Transverse colon (tissue), 4 donors: ENCODE data around the gene NOS3. TPM values are rescaled to one million over a fixed set of nuclear protein-coding genes. Genes with fewer than 3 reads are reported as not detected.
"Not testable (repeated sequence)": the region's sequence is repeated elsewhere in the genome, so short reads cannot be mapped to it uniquely, and the experiment has no call there.

ENCODE experiments used
- DNase-seq: peaks from one replicate; pipeline ENCODE4 v3.0.0-alpha.2; 2019
- H3K27ac ChIP-seq, 4 donors: fragments of 200-600 bp; sonication (generic); 2 replicates each; pipeline ENCODE4 v1.5.1; 2016 to 2018; ENCODE audit warnings: inconsistent platforms in 4 of 4
- H3K27me3 ChIP-seq: fragments of 200-600 bp; sonication (generic); 2 replicates; pipeline ENCODE4 v1.5.1; 2017; ENCODE audit warnings: inconsistent platforms
- H3K36me3 ChIP-seq, 4 donors: fragments of 200-600 bp; sonication (generic); 2 replicates each; pipeline ENCODE4 v1.5.1; 2017 to 2019; ENCODE audit warnings: inconsistent platforms in 4 of 4
- H3K4me1 ChIP-seq, 4 donors: fragments of 200-600 bp; sonication (generic); 2 replicates each; pipeline ENCODE4 v1.5.1; 2017 to 2020; ENCODE audit warnings: inconsistent platforms in 4 of 4
- H3K4me3 ChIP-seq, 4 donors: fragments of 200-600 bp; sonication (generic); 1 replicate in 1 of 4; 2 replicates in 3 of 4; pipeline versions ENCODE4 v1.5.1 to v1.6.1; 2017 to 2019; ENCODE audit warnings: inconsistent platforms in 4 of 4
- H3K9me3 ChIP-seq, 2 donors: fragments of 200-600 bp; sonication (generic); 2 replicates each; pipeline ENCODE4 v1.5.1; 2017 to 2019; ENCODE audit warnings: inconsistent platforms in 2 of 2
- EP300 ChIP-seq: sonication (generic); formaldehyde crosslinking; IDR thresholded peaks from one replicate; pipeline ENCODE4 v1.6.1; 2017; ENCODE audit warnings: antibody characterized with exemption, low read depth
- POLR2A ChIP-seq: fragments of 450-650 bp; IDR thresholded peaks from one replicate; pipeline ENCODE4 v1.6.1; 2016; ENCODE audit warnings: antibody characterized with exemption, mild to moderate bottlenecking, moderate library complexity
- POLR2AphosphoS5 ChIP-seq, 3 donors: sonication (generic); formaldehyde crosslinking; IDR thresholded peaks; one replicate each; pipeline ENCODE4 v1.6.1; 2016; ENCODE audit warnings: antibody characterized with exemption in 3 of 3
- WGBS, 2 donors: methylation state at CpG; one replicate each; pipeline ENCODE4 v1.1.5; 2018; ENCODE audit warnings: low coverage in 1 of 2; 5-methylcytosine and 5-hydroxymethylcytosine counted together
- in situ Hi-C, 4 donors: fragments of 200-750 bp; cut with MboI; loops; one replicate each; pipeline versions ENCODE4 v1.15.0 to v1.15.1; 2017; ENCODE audit warnings: low sequenced_read_pairs in 3 of 4, low pct_ligation_motif_present in 1 of 4, low pct_unique_long_range_greater_than_20kb in 1 of 4
- intact Hi-C: fragments of 100-400 bp; cut with DNase I; formaldehyde crosslinking; loops from one replicate; pipeline ENCODE4 v1.15.1; 2023; ENCODE audit warnings: low total_unique reads
- total RNA-seq, 4 donors: library from RNA; depleted of rRNA; stranded (reverse); fragments of >200 nt; gene quantifications; one replicate each; pipeline ENCODE4 v1.1.0, GENCODE V29; 2016
- TF ChIP-seq, protein P1 (sequence below), 5 experiments: fragments of 200-600 bp in 3 of 5; fragments of 450-650 bp in 2 of 5; sonication (generic) in 3 of 5; IDR thresholded peaks; 1 replicate in 2 of 5; 2 replicates in 3 of 5; pipeline ENCODE4 v1.5.1; 2016 to 2017; ENCODE audit warnings: antibody characterized with exemption in 5 of 5, inconsistent platforms in 3 of 5, mild to moderate bottlenecking in 2 of 5, moderate library complexity in 1 of 5

The NOS3 gene
- total RNA-seq, 4 donors from 2014 or later = 2.5 to 34.2 (median 7.0) TPM

DNA sequence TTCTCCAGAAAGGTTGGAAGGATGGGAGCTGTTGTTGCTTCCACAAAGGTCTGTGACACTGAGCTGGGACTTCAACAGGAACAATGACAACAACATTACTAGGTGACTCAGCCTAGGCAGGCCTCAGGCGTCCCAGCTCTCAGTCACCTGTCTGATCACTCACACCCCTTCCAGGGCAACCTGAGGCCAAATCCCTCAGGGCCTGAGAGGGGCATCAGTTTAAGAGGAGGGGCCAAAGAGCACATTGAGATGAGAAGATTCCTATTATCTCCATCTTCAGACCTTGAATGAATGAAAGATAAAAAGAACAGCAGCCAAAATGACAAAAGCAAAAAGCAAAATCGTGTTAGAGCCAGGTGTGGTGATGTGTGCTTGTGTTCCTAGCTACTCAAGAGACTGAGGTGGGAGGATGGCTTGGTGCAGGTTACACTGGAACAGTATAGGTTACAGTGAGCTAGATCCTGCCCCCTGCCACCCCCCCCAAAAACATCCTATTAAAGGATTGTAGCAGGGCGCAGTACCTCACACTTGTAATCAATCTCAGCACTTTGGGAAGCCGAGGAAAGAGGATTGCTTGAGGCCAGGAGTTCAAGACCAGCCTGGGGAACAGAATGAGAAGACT, 33.7 kb downstream of the NOS3 start, which contains the start of gene ATG9B:
Gene ATG9B (minus strand): TSS at position 60 of the 622 bp plus-strand sequence. CDS start 71 bp downstream, outside the sequence.
- in situ Hi-C loops = no loop called here

DNA sequence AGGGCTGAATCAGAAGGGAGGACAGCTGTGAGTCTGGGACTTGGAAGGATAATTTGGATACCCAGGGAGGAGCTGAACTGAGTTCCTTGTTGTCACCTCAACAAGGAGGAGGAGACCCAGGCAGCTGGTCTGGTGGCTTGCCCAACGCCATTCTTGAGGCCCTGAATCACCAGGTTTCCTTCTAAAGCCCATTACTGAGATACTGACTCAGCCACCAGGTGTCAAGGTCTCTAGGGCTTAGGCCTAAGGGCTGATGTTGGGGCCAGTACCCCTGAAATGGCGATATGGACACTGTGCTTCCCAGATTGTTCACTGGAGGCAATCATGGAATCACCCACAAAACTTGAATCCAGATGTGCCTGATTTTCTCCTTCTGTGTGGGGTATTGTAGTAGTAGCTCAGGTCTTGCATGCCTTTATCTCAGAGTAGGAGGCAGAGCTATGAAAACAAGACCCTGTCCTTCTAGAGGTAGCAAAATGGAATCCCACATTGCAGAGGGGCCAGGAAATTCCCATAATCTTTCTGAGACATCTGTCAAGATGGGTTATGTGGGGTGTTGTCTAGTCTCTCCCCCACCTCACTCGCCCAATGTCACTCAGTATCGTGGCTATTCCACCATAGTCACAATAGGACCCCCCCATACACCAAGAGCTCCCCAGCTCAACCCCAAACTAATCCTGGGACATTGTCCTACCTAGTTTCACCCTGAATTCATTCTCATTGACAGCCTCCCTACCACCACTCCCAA, 35.3 kb downstream of the NOS3 start:
- TF ChIP-seq EP300 = no peak
- TF ChIP-seq, protein P1, sequence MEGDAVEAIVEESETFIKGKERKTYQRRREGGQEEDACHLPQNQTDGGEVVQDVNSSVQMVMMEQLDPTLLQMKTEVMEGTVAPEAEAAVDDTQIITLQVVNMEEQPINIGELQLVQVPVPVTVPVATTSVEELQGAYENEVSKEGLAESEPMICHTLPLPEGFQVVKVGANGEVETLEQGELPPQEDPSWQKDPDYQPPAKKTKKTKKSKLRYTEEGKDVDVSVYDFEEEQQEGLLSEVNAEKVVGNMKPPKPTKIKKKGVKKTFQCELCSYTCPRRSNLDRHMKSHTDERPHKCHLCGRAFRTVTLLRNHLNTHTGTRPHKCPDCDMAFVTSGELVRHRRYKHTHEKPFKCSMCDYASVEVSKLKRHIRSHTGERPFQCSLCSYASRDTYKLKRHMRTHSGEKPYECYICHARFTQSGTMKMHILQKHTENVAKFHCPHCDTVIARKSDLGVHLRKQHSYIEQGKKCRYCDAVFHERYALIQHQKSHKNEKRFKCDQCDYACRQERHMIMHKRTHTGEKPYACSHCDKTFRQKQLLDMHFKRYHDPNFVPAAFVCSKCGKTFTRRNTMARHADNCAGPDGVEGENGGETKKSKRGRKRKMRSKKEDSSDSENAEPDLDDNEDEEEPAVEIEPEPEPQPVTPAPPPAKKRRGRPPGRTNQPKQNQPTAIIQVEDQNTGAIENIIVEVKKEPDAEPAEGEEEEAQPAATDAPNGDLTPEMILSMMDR (IDR thresholded peaks at IDR 0.05) = no peak
- TF ChIP-seq POLR2AphosphoS5 (IDR thresholded peaks at IDR 0.05) = no peak
- no peak for TF ChIP-seq POLR2A
- Histone ChIP-seq H3K27me3 (peaks cover 5% of the 10 kb centered on the region), H3K27ac (no peak overlapping the region), H3K4me3 (no peak overlapping the region), H3K4me1 (peaks cover 0 to 19% (median 13%) of the 10 kb centered on the region in 4 donors), H3K36me3 (no peaks in the 10 kb centered on the region), H3K9me3 (no peaks in the 10 kb centered on the region)
- in situ Hi-C loops = no loop called here
- DNase-seq = no peak
- intact Hi-C loops = no loop called here
- 72 to 100% methylated on average over 1 to 4 of the region's 4 CpGs for WGBS, 2 donors

More for the DNA sequence above, 33.7 kb downstream of the NOS3 start, which contains the start of gene ATG9B:
- Histone ChIP-seq H3K36me3 (no peaks in the 10 kb centered on the region), H3K27me3 (peaks cover 20% of the 10 kb centered on the region), H3K9me3 (no peaks in the 10 kb centered on the region), H3K4me3 (no peak within 1 kb of the TSS), H3K27ac (no peak within 1 kb of the TSS), H3K4me1 (peaks cover 0 to 15% (median 13%) of the 10 kb centered on the region in 4 donors)
- TF ChIP-seq, protein P1 (IDR thresholded peaks at IDR 0.05) = no peak
- intact Hi-C loops = no loop called here
- DNase-seq = no peak
- WGBS, 2 donors = 46 to 75% methylated on average over 4 of the region's 4 CpGs

DNA sequence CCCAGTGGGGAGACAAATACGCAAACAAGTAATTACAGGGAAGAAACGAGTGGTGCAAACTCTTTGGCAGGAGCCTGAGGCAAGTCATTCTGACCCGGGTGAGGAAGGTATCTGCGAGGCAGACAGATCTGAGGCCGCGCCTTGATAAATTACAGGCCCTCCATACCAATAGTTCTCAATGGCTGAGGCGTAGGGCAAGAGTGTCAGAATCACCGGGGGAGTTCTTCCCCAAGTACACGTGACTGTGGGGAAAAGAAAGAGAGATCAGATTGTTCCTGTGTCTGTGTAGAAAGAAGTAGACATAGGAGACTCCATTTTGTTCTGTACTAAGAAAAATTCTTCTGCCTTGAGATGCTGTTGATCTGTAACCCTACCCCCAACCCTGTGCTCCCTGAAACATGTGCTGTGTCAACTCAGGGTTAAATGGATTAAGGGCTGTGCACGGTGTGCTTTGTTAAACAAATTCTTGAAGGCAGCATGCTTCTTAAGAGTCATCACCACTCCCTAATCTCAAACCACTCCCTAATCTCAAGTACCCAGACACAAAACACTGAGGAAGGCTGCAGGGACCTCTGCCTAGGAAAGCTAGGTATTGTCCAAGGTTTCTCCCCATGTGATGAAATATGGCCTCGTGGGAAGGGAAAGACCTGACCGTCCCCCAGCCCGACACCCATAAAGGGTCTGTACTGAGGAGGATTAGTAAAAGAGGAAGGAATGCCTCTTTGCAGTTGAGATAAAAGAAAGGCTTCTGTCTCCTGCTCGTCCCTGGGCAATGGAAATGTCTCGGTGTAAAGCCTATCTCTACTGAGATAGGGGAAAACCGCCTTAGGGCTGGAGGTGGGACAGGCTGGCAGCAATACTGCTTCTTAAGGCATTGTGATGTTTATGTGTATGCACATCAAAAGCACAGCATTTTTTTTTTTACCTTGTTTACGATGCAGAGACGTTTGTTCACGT, 36.2 kb downstream of the NOS3 start:
- H3K4me3 ChIP-seq = peak overlapping the region in 1 of 4 donors; percentile 86
- in situ Hi-C loops = not testable (repeated sequence)

DNA sequence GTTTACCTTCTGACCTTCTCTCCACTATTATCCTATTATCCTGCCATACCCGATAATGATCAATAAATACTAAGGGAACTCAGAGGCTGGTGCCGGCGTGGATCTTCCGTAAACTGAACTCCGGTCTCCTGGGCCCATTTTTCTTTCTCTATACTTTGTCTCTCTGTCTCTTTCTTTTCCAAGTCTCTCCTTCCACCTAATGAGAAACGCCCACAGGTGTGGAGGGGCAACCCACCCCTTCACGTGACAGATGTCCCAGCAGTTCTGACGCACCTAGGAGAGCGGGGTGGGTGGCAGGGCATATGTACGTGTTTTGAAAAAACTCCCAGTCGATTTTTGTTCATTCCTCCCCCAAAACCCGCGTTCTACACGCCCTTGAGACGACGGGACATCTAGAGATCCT, 36.9 kb downstream of the NOS3 start:
- in situ Hi-C loops, H3K27me3 ChIP-seq, DNase-seq, intact Hi-C loops, H3K9me3 ChIP-seq, H3K36me3 ChIP-seq: not testable (repeated sequence)
- Histone ChIP-seq H3K4me1 (peaks cover 0 to 19% (median 13%) of the 10 kb centered on the region in 4 donors), H3K27ac (peak overlapping the region; percentile 76 to 93 (median 88)), H3K4me3 (peak overlapping the region; percentile 21 to 86 (median 59))
- WGBS, 2 donors = 17 to 54% methylated on average over 5 to 16 of the region's 16 CpGs
- peak; percentile 3 for TF ChIP-seq POLR2A

More for the DNA sequence above, 36.2 kb downstream of the NOS3 start:
- H3K27me3 ChIP-seq, DNase-seq, H3K36me3 ChIP-seq, H3K9me3 ChIP-seq, intact Hi-C loops: not testable (repeated sequence)
- H3K27ac ChIP-seq = peak overlapping the region in 2 of 4 donors; percentile 87 to 89
- WGBS, 2 donors = 34 to 52% methylated on average over 7 to 19 of the region's 19 CpGs
- peaks cover 0 to 19% (median 13%) of the 10 kb centered on the region in 4 donors for H3K4me1 ChIP-seq
